Activated T-helper 1 cell treated with Interleukin-2 at 50 U/mL for 16 hours (primary cell): ENCODE data around the gene EHD4.

ENCODE experiments used
- DNase-seq: peaks from one replicate; pipeline ENCODE4 v3.0.0-alpha.2; 2020; ENCODE audit warnings: low read depth

EHD4 gene

DNA sequence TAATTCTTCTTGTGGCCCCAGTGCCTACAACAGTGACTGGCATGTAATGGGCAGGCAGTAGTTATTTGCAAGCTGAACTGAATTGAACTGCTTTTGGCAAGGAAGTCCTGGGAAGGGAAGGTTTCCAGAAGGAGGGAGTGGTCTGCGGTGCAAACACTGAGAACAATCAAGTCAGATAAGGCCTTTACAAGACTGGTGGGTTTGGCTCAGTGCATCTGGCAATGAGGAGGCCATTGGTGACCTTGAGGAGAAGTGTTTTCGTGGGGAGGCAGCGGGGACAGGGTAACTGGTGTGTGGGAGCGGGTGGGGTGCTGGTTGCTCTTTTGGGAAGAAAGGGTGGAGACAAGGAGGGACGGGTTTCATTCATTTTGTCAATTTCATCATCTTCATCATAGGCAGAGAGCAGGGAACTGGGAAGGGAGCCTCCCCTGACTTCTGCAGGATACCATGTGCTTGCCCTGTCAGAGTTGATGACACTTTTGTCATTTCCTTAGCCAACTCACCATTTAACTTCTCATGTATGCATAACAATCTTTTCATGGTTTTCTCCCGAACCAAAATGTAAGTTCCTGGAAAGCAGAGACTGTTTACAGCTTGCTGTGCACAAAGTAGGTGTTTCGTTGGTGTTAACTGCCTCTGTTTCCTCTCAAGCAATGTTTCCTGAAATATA, 8.4 kb upstream of the EHD4 start:
- DNase-seq, result no peak

GRCh38 chr15:41979493-41980266, 7.3 kb upstream of the EHD4 start:
- no peak for DNase-seq

GRCh38 chr15:41978534-41978933, 6.2 kb upstream of the EHD4 start:
- DNase-seq, result no peak

DNA sequence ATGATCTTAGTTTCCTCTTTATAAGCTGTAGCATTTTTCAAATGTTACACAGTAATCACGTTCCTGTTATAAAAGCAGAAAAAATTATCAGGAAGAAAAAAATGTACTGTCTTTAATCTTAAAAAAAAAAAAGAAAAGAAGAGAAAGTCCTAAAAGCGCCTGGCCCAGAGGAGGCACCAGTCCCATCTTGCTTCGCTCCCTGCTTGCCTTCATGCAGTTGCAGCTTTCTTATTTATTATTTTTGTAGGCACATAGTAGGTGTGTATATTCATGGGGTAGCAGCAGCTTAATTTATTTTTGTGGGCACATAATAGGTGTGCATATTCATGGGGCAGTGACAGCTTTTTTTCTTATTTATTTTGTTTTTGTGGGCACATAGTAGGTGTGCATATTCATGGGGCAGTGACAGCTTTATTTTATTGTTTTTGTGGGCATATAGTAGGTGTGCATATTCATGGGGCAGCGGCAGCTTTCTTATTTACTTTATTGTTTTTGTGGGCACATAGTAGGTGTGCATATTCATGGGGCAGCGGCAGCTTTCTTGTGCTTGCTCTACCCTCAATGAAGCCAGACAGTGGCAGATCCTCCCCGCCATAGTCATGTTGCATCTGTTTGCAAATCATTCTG, 5.5 kb upstream of the EHD4 start:
- no peak for DNase-seq

GRCh38 chr15:41975669-41976068, 3.3 kb upstream of the EHD4 start:
- no peak for DNase-seq

DNA sequence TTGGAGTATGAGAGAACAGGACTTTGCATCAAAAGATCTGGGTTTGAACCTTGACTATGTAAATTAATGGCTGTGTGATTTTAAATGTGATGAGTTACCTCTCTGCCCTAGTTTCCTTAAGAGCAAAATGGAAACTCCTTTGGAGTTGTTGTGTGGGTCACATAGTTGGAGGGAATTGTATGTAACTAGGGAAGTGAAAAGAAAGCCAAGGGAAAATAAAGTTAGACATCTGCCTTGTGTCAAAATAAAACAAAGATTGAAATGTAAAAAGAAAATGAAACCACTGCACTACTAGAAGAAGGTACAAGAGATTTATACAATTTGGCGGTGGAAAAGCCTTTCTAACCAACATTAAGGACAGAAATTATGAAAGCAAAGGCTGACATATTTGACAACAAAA, 1.7 kb upstream of the EHD4 start:
- DNase-seq, result no peak

DNA sequence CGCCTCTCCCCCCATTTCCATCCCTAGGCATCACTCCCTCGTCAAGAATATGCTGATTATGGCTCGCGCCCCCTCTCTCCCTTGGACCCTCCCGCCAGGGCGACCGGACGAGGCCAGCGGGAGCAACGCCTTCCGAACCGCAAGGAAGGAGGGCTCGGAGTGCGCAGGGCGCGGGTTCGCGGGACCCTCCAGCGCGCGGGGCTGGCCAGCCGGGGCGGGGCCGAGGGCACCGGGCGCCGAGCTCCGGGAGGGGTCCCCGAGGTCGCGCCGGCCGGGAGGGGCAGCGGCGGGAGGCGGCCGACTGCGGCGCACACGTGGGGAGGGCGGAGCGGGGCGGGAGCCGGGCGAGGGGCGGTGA, 483 bp downstream of the EHD4 start:
- no peak for DNase-seq

- peak; percentile 44 for DNase-seq
These were observed 1.1 kb downstream of the EHD4 start for GRCh38 chr15:41971089-41971894.

DNA sequence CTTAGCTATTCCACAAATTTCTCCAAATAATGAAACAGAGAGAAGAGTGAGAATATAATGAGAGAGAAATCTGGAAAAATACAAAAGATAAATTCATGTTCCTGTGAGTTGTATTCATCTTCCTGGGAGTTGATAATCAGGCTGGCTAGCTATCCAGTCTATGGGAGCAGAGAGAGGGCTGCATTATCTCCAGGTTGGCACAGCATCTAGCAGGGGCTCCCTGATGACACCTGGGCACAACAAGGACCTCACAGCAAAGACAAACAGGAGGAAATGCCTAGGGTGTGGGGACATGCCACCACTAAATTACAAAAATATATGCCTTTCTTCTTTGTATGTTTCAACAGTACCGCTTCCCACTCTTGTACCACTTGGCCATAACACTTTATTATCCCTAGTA, 1.9 kb downstream of the EHD4 start:
- no peak for DNase-seq

DNA sequence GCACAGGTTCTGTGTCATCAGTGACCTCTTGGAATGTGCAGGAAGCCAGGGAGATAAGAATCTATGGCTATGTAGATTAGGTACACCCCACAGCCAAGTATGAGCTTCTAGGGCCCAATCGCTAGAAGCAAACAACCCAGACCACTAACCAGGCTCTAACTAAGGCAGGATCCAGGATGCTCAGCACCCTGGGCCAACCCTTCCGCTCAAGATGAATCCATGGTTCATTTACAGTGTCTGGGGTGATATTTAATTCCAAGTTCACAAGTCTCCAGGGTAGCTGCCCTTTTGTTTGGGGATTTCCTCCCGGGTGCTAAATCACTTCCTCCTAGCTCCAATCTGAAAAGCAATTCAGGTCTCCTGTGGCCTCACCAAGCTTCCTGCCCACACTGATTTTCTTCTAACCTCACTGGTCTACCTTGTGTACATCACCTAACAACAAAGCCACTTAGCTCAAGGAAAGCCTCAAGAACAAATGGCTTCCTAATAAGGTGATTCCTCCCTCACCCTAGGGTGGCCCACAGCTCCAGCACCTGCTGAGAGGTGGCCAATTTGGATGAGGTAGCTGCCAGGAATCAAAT, 2.4 kb downstream of the EHD4 start:
- DNase-seq, result no peak

DNA sequence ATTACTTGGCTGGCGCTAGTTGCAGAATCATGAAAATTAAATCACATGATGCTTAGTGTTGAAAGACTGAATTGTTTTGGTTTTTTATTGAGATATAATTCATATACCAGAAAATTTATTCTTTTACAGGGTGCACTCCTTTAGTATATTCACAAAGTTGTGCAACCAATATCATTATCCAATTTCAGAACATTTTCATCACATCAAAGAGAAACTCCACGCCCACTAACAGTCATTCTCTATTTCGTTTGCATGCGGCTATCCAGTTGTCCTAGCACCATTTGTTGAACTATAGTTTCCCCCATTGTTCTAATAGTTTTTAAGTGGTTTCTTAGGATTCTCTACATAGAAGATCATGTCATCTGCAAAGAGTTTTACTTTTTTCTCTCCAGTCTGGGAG, 3.7 kb downstream of the EHD4 start:
- DNase-seq, result no peak

DNA sequence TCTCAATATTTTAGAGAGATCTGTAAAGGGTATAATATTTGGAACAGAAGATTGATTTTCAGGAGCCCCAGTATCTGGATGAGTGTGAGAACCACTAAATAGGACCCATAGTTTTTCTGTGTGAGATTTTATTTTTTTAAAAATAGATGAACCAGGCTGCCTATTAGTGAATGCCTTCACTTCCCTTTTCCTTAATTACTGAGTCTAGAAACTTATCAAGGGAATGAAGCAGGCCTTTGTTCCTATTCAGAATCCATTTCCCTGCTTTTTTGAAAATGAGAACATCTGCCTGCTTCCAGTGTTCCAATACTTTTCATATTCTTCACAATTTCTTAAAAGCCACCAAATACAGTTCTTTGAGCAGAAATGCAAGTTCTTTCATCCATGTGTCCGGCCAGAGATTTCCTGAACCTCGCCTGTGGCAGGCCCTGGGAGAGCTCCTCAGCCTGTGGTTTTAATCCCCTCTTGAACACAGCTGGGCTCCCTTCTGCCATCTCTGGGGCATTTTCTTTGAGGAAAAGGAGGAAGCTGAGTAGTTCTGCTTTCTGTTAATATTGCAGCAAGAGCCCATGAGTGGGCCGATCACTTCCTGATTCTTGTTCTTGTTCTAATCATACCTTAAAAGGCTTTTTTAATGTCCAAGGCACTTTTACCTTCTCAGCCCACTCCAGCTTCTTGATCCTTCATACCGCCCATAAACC, 4.7 kb downstream of the EHD4 start:
- no peak for DNase-seq

- DNase-seq, result no peak
These were observed 5.4 kb downstream of the EHD4 start for GRCh38 chr15:41966920-41967465.

DNA sequence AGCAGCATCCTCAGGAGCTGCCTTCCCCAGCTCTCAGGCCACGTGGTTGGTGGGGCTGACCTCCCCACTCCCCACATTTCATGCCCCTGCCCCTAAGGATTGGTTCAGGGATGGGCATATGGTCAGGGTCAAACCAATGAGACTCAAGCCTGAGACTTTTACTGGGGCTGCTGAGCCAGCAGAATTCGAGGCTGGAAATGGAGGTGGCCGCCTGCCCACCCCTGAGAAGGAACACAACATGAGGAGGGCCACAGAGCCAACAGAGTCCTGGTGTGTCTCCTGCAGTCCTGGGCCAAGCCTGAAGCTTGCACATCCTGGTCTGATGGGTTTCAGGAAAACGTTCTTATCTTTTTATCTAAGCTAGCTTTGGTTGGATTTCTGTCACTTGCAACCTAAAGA, 5.9 kb downstream of the EHD4 start:
- DNase-seq, result no peak

- no peak for DNase-seq
These were observed 6.6 kb downstream of the EHD4 start for GRCh38 chr15:41965441-41966413.

DNA sequence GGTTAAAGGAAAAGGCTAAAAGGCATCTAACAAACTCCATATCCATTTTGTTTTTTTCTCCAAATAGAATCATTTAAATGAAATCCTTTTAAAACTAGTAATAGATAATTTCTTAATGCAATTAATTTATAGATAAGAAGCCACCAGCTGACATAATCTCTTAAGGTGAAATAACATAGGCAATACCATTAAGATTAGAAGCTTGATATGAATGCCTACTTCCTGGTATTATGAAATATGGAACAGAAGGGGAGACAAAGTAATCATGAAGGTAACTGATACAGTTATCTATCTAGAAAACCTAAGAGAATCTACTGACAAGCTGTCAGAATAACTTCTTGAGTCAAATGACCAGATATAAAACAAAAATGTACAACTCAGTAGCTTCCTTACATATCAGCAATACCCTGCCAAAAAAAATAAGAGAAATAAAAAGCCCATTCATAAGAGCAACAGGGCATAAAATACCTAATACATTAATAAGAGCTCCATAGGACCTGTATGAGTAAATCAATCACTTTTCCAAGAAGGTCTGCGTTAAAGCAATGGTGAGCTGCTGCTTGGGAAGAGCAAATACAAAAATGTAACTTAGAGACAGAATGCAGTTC, 10.7 kb downstream of the EHD4 start:
- no peak for DNase-seq

DNA sequence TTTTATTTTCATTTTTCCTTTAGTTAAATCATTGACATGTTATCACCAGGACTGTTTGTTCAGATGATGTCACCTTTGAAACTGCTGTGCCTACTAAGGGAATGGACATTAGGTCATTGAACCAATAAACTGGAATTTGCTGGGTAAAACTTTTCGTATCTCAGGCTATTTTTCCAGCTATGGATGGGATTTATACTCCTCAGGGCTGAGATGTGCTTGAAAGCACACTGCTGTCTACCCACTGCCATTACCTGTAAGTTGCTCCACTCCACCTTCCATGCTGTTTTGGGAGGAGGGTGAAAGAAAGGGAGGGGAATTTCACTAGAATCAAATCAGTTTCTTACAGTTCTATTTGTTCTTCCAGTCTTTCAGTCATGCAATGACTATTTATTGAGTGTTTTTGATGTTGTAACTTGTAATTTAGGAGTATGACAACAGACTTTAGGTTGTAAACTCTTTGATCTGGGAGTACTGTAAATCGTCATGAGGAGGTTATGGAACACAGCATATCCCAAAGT, 11.3 kb downstream of the EHD4 start:
- no peak for DNase-seq

DNA sequence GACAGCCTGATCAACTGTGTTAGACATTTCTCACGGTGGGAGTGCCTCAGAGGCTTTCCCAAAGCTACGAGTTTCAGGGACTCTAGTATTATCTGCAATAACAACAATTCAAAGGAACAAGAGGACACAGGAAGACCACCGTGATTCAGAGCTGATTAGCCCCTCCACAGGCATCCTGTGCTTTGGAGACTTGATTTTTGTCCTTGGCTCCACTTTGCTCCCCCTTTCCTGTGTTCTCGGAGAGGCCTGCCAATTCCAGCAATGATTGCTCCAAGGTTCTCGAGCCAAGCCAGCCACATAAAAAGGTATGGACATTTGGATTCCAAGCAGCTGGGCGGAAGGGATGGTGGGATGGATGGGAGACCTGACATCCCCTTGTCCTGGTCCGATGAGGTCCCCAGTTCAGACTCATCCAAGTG, 14.3 kb downstream of the EHD4 start:
- DNase-seq, result no peak
